Measurements from ENCODE around the gene AUTS2. TPM values are rescaled to one million over a fixed set of nuclear protein-coding genes. Genes with fewer than 3 reads are reported as not detected.
A peak's percentile ranks its signal among the peaks of the same experiment; 100 is the strongest.

Gene AUTS2
- total RNA-seq, 1 experiment from 2014 or later: 256 TPM

GRCh38 chr7:70739646-70740210 is 1141.5 kb downstream of the AUTS2 start:
- Histone ChIP-seq H2BK120ac (ENCODE audit: low read depth, low read length, poor library complexity, severe bottlenecking) (no peak overlapping the region), H2BK15ac (ENCODE audit: low read depth, low read length) (no peak overlapping the region), H3K79me2 (ENCODE audit: insufficient read depth, low read length) (peaks cover 27% of the 10 kb centered on the region; the same call in 1 of the 2 replicates), H3K9me3 (ENCODE audit: control insufficient read depth, low read depth, low read length) (no peaks in the 10 kb centered on the region), H2BK5ac (ENCODE audit: insufficient read length, low read length) (no peak overlapping the region), H3K23ac (ENCODE audit: insufficient read length, low read depth, low read length) (no peak overlapping the region), H3K14ac (ENCODE audit: insufficient read depth, low read length) (no peak overlapping the region), H3K27ac (ENCODE audit: insufficient read length, low read depth, low read length) (no peak overlapping the region), H2BK12ac (ENCODE audit: insufficient read length, low read depth, low read length) (no peak overlapping the region), H3K23me2 (ENCODE audit: insufficient read length, low read depth, low read length, poor library complexity, severe bottlenecking) (no peaks in the 10 kb centered on the region), H2AFZ (ENCODE audit: low read length) (no peak overlapping the region), H3K79me1 (ENCODE audit: insufficient read depth, low read depth, low read length, poor library complexity, severe bottlenecking) (peaks cover 4% of the 10 kb centered on the region), H4K8ac (replicated peaks; ENCODE audit: insufficient read length, low read depth, low read length) (no peak overlapping the region), H3K27me3 (ENCODE audit: insufficient read depth, low read length) (no peaks in the 10 kb centered on the region), H3K4ac (ENCODE audit: low read depth, low read length) (no peak overlapping the region), H3K18ac (ENCODE audit: insufficient read length, low read depth, low read length) (no peak overlapping the region), H3K56ac (ENCODE audit: insufficient read length, low read depth, low read length) (no peak overlapping the region), H4K5ac (ENCODE audit: insufficient read length, low read depth, low read length) (no peak overlapping the region), H3T11ph (ENCODE audit: low read length) (no peak overlapping the region), H2AK5ac (ENCODE audit: insufficient read length, low read length) (no peak overlapping the region), H4K91ac (ENCODE audit: insufficient read length, low read depth, low read length) (no peak overlapping the region), H3K4me2 (ENCODE audit: insufficient read depth, insufficient read length, low read length) (no peak overlapping the region), H3K4me1 (ENCODE audit: insufficient read depth, low read length) (peaks cover 14% of the 10 kb centered on the region; the same call in 1 of the 2 replicates), H4K20me1 (ENCODE audit: control insufficient read depth, insufficient read depth, insufficient read length) (no peaks in the 10 kb centered on the region), H3K9ac (ENCODE audit: extremely low read depth, insufficient read length, low read length) (no peak overlapping the region), H2BK20ac (ENCODE audit: low read depth, low read length, poor library complexity, severe bottlenecking) (no peak overlapping the region)
- peak overlapping the region in 2 of 3 experiments; percentile 44 to 64; a peak in 3 of 7 replicates for H3K27ac Mint-ChIP-seq
- H3K36me3 Mint-ChIP-seq (ENCODE audit: insufficient read depth in 1 of 3, low read depth in 3 of 3): peaks cover 0 to 52% (median 38%) of the 10 kb centered on the region in 3 experiments; a peak in 5 of 7 replicates
- no peak for TF ChIP-seq CTCF (conservative IDR thresholded peaks at IDR 0.05)
- DNase-seq: no peak
- peaks cover 75 to 88% of the 10 kb centered on the region in 2 experiments for H3K4me1 Mint-ChIP-seq
- no peak overlapping the region for H3K4me3 Mint-ChIP-seq
- H3K27me3 Mint-ChIP-seq (ENCODE audit: low read depth): no peaks in the 10 kb centered on the region; the same call in 1 of the 2 replicates
- no CpG with 5 or more reads among the region's 7 CpGs for WGBS (ENCODE audit: extremely low coverage, insufficient read length, low lambda C conversion rate)
- H3K9me3 Mint-ChIP-seq: no peaks in the 10 kb centered on the region

Measured in H9 (cell line).